OCI-LY3 (cell line): Measurements from ENCODE around the gene SIK3.

Experiments used
- H2AFZ ChIP-seq: fragments of 200-600, 300-600 bp; shearing (Covaris generic); 2 replicates; pipeline ENCODE4 v1.6.0; 2014; ENCODE audit warnings: antibody characterized with exemption, low read depth, low read length
- H3K27ac ChIP-seq: fragments of 200-600, 300-600 bp; sonication (generic); 2 replicates; pipeline ENCODE4 v1.5.1; 2014; ENCODE audit warnings: mild to moderate bottlenecking, low read length, moderate library complexity, mixed read lengths
- H3K27me3 ChIP-seq: fragments of 200-600, 300-600 bp; sonication (generic); 2 replicates; pipeline ENCODE4 v1.6.1; 2014; ENCODE audit warnings: low read depth, low read length, mixed read lengths
- H3K36me3 ChIP-seq: fragments of 200-600, 300-600 bp; sonication (generic); replicated peaks from 2 replicates; pipeline ENCODE3; 2014; ENCODE audit warnings: low read depth, low read length, mixed read lengths
- H3K4me1 ChIP-seq: fragments of 300-600, 200-600 bp; sonication (generic); 2 replicates; pipeline ENCODE4 v1.6.1; 2014; ENCODE audit warnings: low read length, mixed read lengths
- H3K4me2 ChIP-seq: fragments of 200-600, 300-600 bp; sonication (generic); 2 replicates; pipeline ENCODE4 v1.6.1; 2014; ENCODE audit warnings: low read length, mixed read lengths
- H3K4me3 ChIP-seq: fragments of 300-600, 200-600 bp; sonication (generic); 2 replicates; pipeline ENCODE4 v1.5.1; 2014; ENCODE audit warnings: antibody characterized with exemption, mild to moderate bottlenecking, low read length, moderate library complexity
- H3K79me2 ChIP-seq: fragments of 300-600, 200-600 bp; shearing (Covaris generic); 2 replicates; pipeline ENCODE4 v1.6.1; 2014; ENCODE audit warnings: mild to moderate bottlenecking, low read length, mixed read lengths
- H3K9ac ChIP-seq: fragments of 300-600, 200-600 bp; shearing (Covaris generic); 2 replicates; pipeline ENCODE4 v1.6.0; 2014; ENCODE audit warnings: mild to moderate bottlenecking, low read length, moderate library complexity
- H3K9me3 ChIP-seq: fragments of 200-600, 300-600 bp; shearing (Covaris generic); 2 replicates; pipeline ENCODE4 v1.6.1; 2014; ENCODE audit warnings: low read length, mixed read lengths; ENCODE audit not compliant: insufficient read depth
- H4K20me1 ChIP-seq: fragments of 200-600, 300-600 bp; sonication (generic); 2 replicates; pipeline ENCODE4 v1.6.1; 2016; ENCODE audit warnings: low read length, mixed read lengths; ENCODE audit not compliant: insufficient read depth
- CTCF ChIP-seq: fragments of 200-600, 300-600 bp; sonication (generic); IDR thresholded peaks from 2 replicates; pipeline ENCODE4 v1.5.1; 2014; ENCODE audit warnings: antibody characterized with exemption, low read length, low read depth
- EZH2phosphoT487 ChIP-seq: fragments of 200-600 bp; shearing (Covaris generic); IDR thresholded peaks from 2 replicates; pipeline ENCODE4 v1.6.1; 2018; ENCODE audit warnings: antibody characterized with exemption, mixed run types, low read depth

The SIK3 gene

GRCh38 chr11:116991491-116991890 lies 106.7 kb downstream of the SIK3 start:
- TF ChIP-seq EZH2phosphoT487 (no peak), CTCF (no peak)
- peaks cover 50% of the 10 kb centered on the region for H3K79me2 ChIP-seq

GRCh38 chr11:116990811-116991210 lies 107.4 kb downstream of the SIK3 start:
- no peak overlapping the region for H3K27ac ChIP-seq

More at GRCh38 chr11:116991491-116991890, 106.7 kb downstream of the SIK3 start:
- H3K4me2 ChIP-seq, result no peak overlapping the region
- H3K9ac ChIP-seq, result no peak overlapping the region
- no peaks in the 10 kb centered on the region for H3K9me3 ChIP-seq
- no peak overlapping the region for H2AFZ ChIP-seq
- no peak overlapping the region for H3K27ac ChIP-seq
- H3K4me1 ChIP-seq, result peaks cover 13% of the 10 kb centered on the region
- H3K4me3 ChIP-seq, result no peak overlapping the region
- peaks cover 45% of the 10 kb centered on the region for H4K20me1 ChIP-seq
- H3K27me3 ChIP-seq, result no peaks in the 10 kb centered on the region
- H3K36me3 ChIP-seq, result no peaks in the 10 kb centered on the region

GRCh38 chr11:116990061-116990473 lies 108.2 kb downstream of the SIK3 start:
- H3K9ac ChIP-seq, result no peak overlapping the region
- no peak overlapping the region for H3K4me3 ChIP-seq
- no peak overlapping the region for H3K27ac ChIP-seq
- H3K27me3 ChIP-seq, result no peaks in the 10 kb centered on the region
- peaks cover 56% of the 10 kb centered on the region for H4K20me1 ChIP-seq
- H3K4me2 ChIP-seq, result no peak overlapping the region
- TF ChIP-seq CTCF, result no peak
- TF ChIP-seq EZH2phosphoT487, result no peak
- H3K4me1 ChIP-seq, result peaks cover 20% of the 10 kb centered on the region
- H2AFZ ChIP-seq, result no peak overlapping the region
- peaks cover 61% of the 10 kb centered on the region for H3K79me2 ChIP-seq
- no peaks in the 10 kb centered on the region for H3K9me3 ChIP-seq
- no peaks in the 10 kb centered on the region for H3K36me3 ChIP-seq

More at GRCh38 chr11:116990811-116991210, 107.4 kb downstream of the SIK3 start:
- Histone ChIP-seq H3K9ac (no peak overlapping the region), H3K4me1 (peaks cover 20% of the 10 kb centered on the region), H3K36me3 (no peaks in the 10 kb centered on the region), H2AFZ (no peak overlapping the region), H3K9me3 (no peaks in the 10 kb centered on the region), H3K79me2 (peaks cover 56% of the 10 kb centered on the region), H4K20me1 (peaks cover 52% of the 10 kb centered on the region), H3K27me3 (no peaks in the 10 kb centered on the region), H3K4me2 (no peak overlapping the region), H3K4me3 (no peak overlapping the region)
- no peak for TF ChIP-seq EZH2phosphoT487
- TF ChIP-seq CTCF, result no peak

GRCh38 chr11:116989184-116989583 lies 109.0 kb downstream of the SIK3 start:
- Histone ChIP-seq H3K36me3 (no peaks in the 10 kb centered on the region), H3K4me1 (peaks cover 20% of the 10 kb centered on the region), H3K9me3 (no peaks in the 10 kb centered on the region), H3K4me3 (no peak overlapping the region), H3K4me2 (no peak overlapping the region), H3K27ac (no peak overlapping the region), H2AFZ (no peak overlapping the region), H4K20me1 (peaks cover 58% of the 10 kb centered on the region), H3K79me2 (peaks cover 65% of the 10 kb centered on the region), H3K9ac (no peak overlapping the region), H3K27me3 (no peaks in the 10 kb centered on the region)
- TF ChIP-seq EZH2phosphoT487 (no peak), CTCF (no peak)
